Endothelial cell of umbilical vein (primary cell): Measurements from ENCODE around the gene MARVELD1. TPM values are rescaled to one million over a fixed set of nuclear protein-coding genes. Genes with fewer than 3 reads are reported as not detected.

Experiments
- BruUV-seq: library from RNA; stranded (reverse); fragments of 400-500 nt; replicated peaks from 2 replicates; lab custom pipeline; 2021; lab: Mats Ljungman, UMichigan
- CTCF ChIA-PET: fragments of 300-600, 350-600 bp; sonication (Branson Sonifier 250); formaldehyde crosslinking; loops from one replicate; lab custom pipeline; 2021; ENCODE audit warnings: antibody characterized with exemption, inconsistent platforms; lab: Charles Lee
- POLR2A ChIA-PET: fragments of 300-600, 350-600 bp; sonication (Branson Sonifier 250); formaldehyde crosslinking; loops from one replicate; lab custom pipeline; 2021; ENCODE audit warnings: antibody characterized with exemption, inconsistent platforms; lab: Charles Lee
- DNase-seq: peaks from one replicate; pipeline ENCODE4 v3.0.0-alpha.2; 2011; ENCODE audit warnings: low read depth, low spot score
- FAIRE-seq: peaks from 2 replicates; lab custom pipeline; 2011; peaks lifted over from hg19 to GRCh38; lab: Jason Lieb, UNC
- H2AFZ ChIP-seq: 2 replicates; pipeline ENCODE4 v1.6.0; 2012; ENCODE audit warnings: low read depth, low read length, control low read depth, inconsistent platforms
- H3K27ac ChIP-seq: 2 replicates; pipeline ENCODE4 v1.5.1; 2011; ENCODE audit warnings: low read depth, mild to moderate bottlenecking, control low read depth, low read length, moderate library complexity; ENCODE audit not compliant: insufficient read depth
- H3K27me3 ChIP-seq, 2 experiments: 2 replicates each; pipeline versions ENCODE4 v1.6.0 to v1.6.1; 2011; ENCODE audit warnings: low read length in 2 of 2, mixed read lengths in 1 of 2; ENCODE audit not compliant: control insufficient read depth in 2 of 2, insufficient read depth in 2 of 2
- H3K36me3 ChIP-seq, 2 experiments: 2 replicates in 1 of 2; 3 replicates in 1 of 2; pipeline ENCODE4 v1.5.1; 2011; ENCODE audit warnings: low read length in 2 of 2, mild to moderate bottlenecking in 1 of 2, moderate library complexity in 1 of 2; ENCODE audit not compliant: control insufficient read depth in 2 of 2, insufficient read depth in 2 of 2; ENCODE audit errors: extremely low read depth in 1 of 2
- H3K4me1 ChIP-seq: 3 replicates; pipeline ENCODE4 v1.5.1; 2011; ENCODE audit warnings: mild to moderate bottlenecking, low read length; ENCODE audit not compliant: control insufficient read depth, insufficient read depth; ENCODE audit errors: extremely low read depth
- H3K4me2 ChIP-seq: 2 replicates; pipeline ENCODE4 v1.6.1; 2011; ENCODE audit warnings: low read length, control low read depth, mixed read lengths; ENCODE audit not compliant: insufficient read depth
- H3K4me3 ChIP-seq, 3 experiments: fragments of 200-600 bp in 1 of 3; sonication (generic), shearing (Covaris generic) in 1 of 3; replicated peaks in 1 of 3; 2 replicates each; pipeline ENCODE4 v1.5.1; 2011 to 2016; ENCODE audit warnings: control low read depth in 3 of 3, low read length in 3 of 3, mild to moderate bottlenecking in 2 of 3, inconsistent platforms in 1 of 3, low read depth in 1 of 3, moderate library complexity in 1 of 3; ENCODE audit not compliant: insufficient read depth in 1 of 3
- H3K79me2 ChIP-seq: 2 replicates; pipeline ENCODE4 v1.6.0; 2012; ENCODE audit warnings: low read length, inconsistent platforms; ENCODE audit not compliant: control insufficient read depth, insufficient read depth
- H3K9ac ChIP-seq: replicated peaks from 2 replicates; pipeline ENCODE3; 2011; ENCODE audit warnings: low read length, control low read depth; ENCODE audit not compliant: insufficient read depth; ENCODE audit errors: extremely low read depth
- H3K9me1 ChIP-seq: replicated peaks from 3 replicates; pipeline ENCODE4 v1.6.0; 2011; ENCODE audit warnings: mild to moderate bottlenecking, low read length; ENCODE audit not compliant: control insufficient read depth, insufficient read depth; ENCODE audit errors: extremely low read depth
- H3K9me3 ChIP-seq: replicated peaks from 2 replicates; pipeline ENCODE4 v1.5.1; 2012; ENCODE audit warnings: low read length, inconsistent platforms; ENCODE audit not compliant: control insufficient read depth, insufficient read depth
- H4K20me1 ChIP-seq: replicated peaks from 2 replicates; pipeline ENCODE3; 2011; ENCODE audit warnings: mild to moderate bottlenecking, low read length; ENCODE audit not compliant: control insufficient read depth, insufficient read depth; ENCODE audit errors: extremely low read depth
- EZH2 ChIP-seq: IDR thresholded peaks from 2 replicates; pipeline ENCODE4 v1.6.1; 2012; ENCODE audit warnings: borderline replicate concordance, low read depth, mild to moderate bottlenecking, moderate library complexity, low read length, inconsistent platforms; ENCODE audit not compliant: severe bottlenecking
- FOS ChIP-seq: IDR thresholded peaks from 2 replicates; pipeline ENCODE4 v1.6.1; 2011; ENCODE audit warnings: mild to moderate bottlenecking, low read length, moderate library complexity, borderline replicate concordance; ENCODE audit not compliant: insufficient read depth
- GATA2 ChIP-seq: IDR thresholded peaks from 2 replicates; pipeline ENCODE4 v1.7.0; 2011; ENCODE audit warnings: low read depth, mild to moderate bottlenecking, moderate library complexity, mixed read lengths, low read length; ENCODE audit not compliant: insufficient read length, insufficient read depth
- JUN ChIP-seq: IDR thresholded peaks from 2 replicates; pipeline ENCODE4 v1.6.1; 2011; ENCODE audit warnings: borderline replicate concordance, low read depth; ENCODE audit not compliant: insufficient read length, insufficient read depth
- MYC ChIP-seq: IDR thresholded peaks from one replicate; pipeline ENCODE4 v1.6.1; 2011; ENCODE audit warnings: mild to moderate bottlenecking, low read depth, low read length
- POLR2A ChIP-seq: IDR thresholded peaks from 2 replicates; pipeline ENCODE4 v1.6.1; 2012; ENCODE audit warnings: low read depth, mild to moderate bottlenecking, control low read depth, low read length
- POLR2AphosphoS5 ChIP-seq: IDR thresholded peaks from 2 replicates; pipeline ENCODE4 v1.6.1; 2012; ENCODE audit warnings: low read depth, mild to moderate bottlenecking, control low read depth, low read length, moderate library complexity; ENCODE audit not compliant: insufficient read depth
- dilution Hi-C: fragments of 300-500 bp; cut with MboI; formaldehyde crosslinking; loops from one replicate; pipeline ENCODE4 v1.15.0; 2019; ENCODE audit warnings: low sequenced_read_pairs; ENCODE audit not compliant: extremely low pct_ligation_motif_present
- intact Hi-C: fragments of 100-400 bp; cut with micrococcal nuclease; formaldehyde crosslinking; loops from one replicate; pipeline ENCODE4 v1.10.0; 2022
- polyA plus RNA-seq, 4 experiments: library from polyadenylated mRNA; depleted of rRNA in 3 of 4; stranded (reverse) in 3 of 4; unstranded in 1 of 4; fragments of >200 nt; gene quantifications; 2 replicates each; pipeline versions ENCODE4 v1.2.1 to v1.2.3, GENCODE V29; 2011 to 2012; ENCODE audit warnings: missing spikeins in 1 of 4
- total RNA-seq: library from RNA; stranded (reverse); gene quantifications from 2 replicates; pipeline ENCODE4 v1.2.3, GENCODE V29; 2021
- TF ChIP-seq, protein P1 (sequence below), 2 donors: IDR thresholded peaks; 1 replicate in 1 of 2; 2 replicates in 1 of 2; pipeline ENCODE4 v1.5.1; 2011; ENCODE audit warnings: low read length in 2 of 2, mild to moderate bottlenecking in 2 of 2, moderate library complexity in 2 of 2, control low read depth in 1 of 2, inconsistent platforms in 1 of 2, low read depth in 1 of 2; ENCODE audit not compliant: insufficient read depth in 1 of 2; ENCODE audit errors: extremely low read depth in 1 of 2
- TF ChIP-seq, protein P2 (sequence below): IDR thresholded peaks from 2 replicates; pipeline ENCODE4 v1.6.1; 2011; ENCODE audit not compliant: insufficient read depth, insufficient read length

Gene MARVELD1
- total and polyA plus RNA-seq, 2 donors (not counting 3 experiments of a cell fraction or from before 2014, with no cell fraction given) = 67.3 to 78.3 TPM

DNA sequence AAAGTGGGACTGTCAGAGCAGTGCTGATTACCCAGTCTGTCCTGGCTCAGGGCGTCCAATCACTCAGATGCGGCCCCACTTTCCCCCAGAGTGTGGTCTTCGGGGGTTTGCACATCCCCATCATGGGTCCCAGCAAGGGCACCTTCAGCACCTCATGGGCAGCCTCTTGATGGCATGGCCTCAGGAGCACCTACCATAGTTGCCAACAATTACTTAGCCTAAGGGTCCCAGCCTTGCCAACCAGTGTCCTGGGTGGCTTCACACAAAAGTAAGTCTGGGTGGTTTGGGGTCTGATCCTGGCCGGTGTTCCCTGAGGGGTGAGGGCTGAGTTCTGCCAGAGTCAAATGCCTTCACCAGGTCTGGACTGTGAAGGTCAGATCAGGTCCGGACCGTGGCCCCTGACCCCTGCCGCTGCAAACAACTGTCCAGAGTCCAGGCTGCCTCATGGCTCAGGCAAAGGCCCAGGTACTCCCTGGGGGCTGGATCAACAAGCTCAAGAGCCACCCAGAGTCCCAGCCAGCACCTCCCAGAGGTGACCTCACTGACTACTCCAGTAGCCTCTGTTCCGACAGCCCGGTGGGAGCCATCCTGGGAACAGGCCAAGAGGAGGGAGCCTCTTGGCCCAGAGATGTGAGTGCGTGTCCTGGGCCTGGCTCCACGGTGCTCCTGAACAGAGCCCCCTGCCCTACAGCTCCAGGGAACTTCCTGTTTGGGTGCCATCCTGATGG lies 6.2 kb upstream of the MARVELD1 start:
- no TSS peak for BruUV-seq
- CTCF ChIA-PET = interaction anchor here (2.6 to 18.5 kb wide), 3 partner anchors 19 to 30 kb away, joined by 24 to 863 read pairs (median 69); partner anchors contain the start of gene ZFYVE27
- no peak overlapping the region for H3K9ac ChIP-seq
- H3K79me2 ChIP-seq = no peaks in the 10 kb centered on the region
- H2AFZ ChIP-seq = no peak overlapping the region
- dilution Hi-C loops = no loop called here
- no peaks in the 10 kb centered on the region for H3K36me3 ChIP-seq
- FAIRE-seq (no peak), DNase-seq (no peak)
- H4K20me1 ChIP-seq = no peaks in the 10 kb centered on the region
- no peaks in the 10 kb centered on the region for H3K9me1 ChIP-seq
- H3K9me3 ChIP-seq = no peaks in the 10 kb centered on the region
- H3K4me1 ChIP-seq = no peaks in the 10 kb centered on the region
- TF ChIP-seq MYC (no peak), FOS (no peak), EZH2 (no peak), POLR2AphosphoS5 (no peak), GATA2 (no peak), JUN (no peak), POLR2A (no peak)
- TF ChIP-seq, protein P1, sequence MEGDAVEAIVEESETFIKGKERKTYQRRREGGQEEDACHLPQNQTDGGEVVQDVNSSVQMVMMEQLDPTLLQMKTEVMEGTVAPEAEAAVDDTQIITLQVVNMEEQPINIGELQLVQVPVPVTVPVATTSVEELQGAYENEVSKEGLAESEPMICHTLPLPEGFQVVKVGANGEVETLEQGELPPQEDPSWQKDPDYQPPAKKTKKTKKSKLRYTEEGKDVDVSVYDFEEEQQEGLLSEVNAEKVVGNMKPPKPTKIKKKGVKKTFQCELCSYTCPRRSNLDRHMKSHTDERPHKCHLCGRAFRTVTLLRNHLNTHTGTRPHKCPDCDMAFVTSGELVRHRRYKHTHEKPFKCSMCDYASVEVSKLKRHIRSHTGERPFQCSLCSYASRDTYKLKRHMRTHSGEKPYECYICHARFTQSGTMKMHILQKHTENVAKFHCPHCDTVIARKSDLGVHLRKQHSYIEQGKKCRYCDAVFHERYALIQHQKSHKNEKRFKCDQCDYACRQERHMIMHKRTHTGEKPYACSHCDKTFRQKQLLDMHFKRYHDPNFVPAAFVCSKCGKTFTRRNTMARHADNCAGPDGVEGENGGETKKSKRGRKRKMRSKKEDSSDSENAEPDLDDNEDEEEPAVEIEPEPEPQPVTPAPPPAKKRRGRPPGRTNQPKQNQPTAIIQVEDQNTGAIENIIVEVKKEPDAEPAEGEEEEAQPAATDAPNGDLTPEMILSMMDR (IDR thresholded peaks at IDR 0.05; ENCODE audit: extremely low read depth in 1 of 2, insufficient read depth in 1 of 2, low read depth in 1 of 2, low read length in 2 of 2) = no peak
- TF ChIP-seq, protein P2, sequence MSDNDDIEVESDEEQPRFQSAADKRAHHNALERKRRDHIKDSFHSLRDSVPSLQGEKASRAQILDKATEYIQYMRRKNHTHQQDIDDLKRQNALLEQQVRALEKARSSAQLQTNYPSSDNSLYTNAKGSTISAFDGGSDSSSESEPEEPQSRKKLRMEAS = no peak
- POLR2A ChIA-PET = no interaction called here
- intact Hi-C loops = no loop called here
- H3K27me3 ChIP-seq = no peaks in the 10 kb centered on the region
- no peak overlapping the region for H3K27ac ChIP-seq
- H3K4me3 ChIP-seq = no peak overlapping the region
- H3K4me2 ChIP-seq = no peak overlapping the region
